Measurements from ENCODE around the gene TAS2R50.

GRCh38 chr12:10966314-10966713 lies 20.4 kb downstream of the TAS2R50 start:
- TF ChIP-seq CTCF (conservative IDR thresholded peaks at IDR 0.05 in 1 of 2, IDR thresholded peaks at IDR 0.05 in 1 of 2; ENCODE audit: low read depth in 1 of 2, low read length in 2 of 2) (no peak), EZH2 (IDR thresholded peaks at IDR 0.05; ENCODE audit: low read length, missing control alignments) (no peak)

Measured in fibroblast of lung (primary cell).